Panc1 (cell line): ENCODE results near the gene SHROOM3.

Source experiments
- CTCF ChIP-seq: fragments of 450-650 bp; IDR thresholded peaks from 2 replicates; pipeline ENCODE4 v1.5.1; 2017; ENCODE audit warnings: mild to moderate bottlenecking
- POLR2AphosphoS5 ChIP-seq: IDR thresholded peaks from 2 replicates; pipeline ENCODE4 v1.6.1; 2012; ENCODE audit warnings: mild to moderate bottlenecking, low read depth, low read length, moderate library complexity
- REST ChIP-seq, 2 experiments: IDR thresholded peaks; 2 replicates each; pipeline ENCODE4 v1.6.1; 2011 to 2012; ENCODE audit warnings: low read depth in 2 of 2, control low read depth in 1 of 2, low read length in 1 of 2, mild to moderate bottlenecking in 1 of 2, moderate library complexity in 1 of 2; ENCODE audit not compliant: insufficient read depth in 1 of 2
- SIN3A ChIP-seq: IDR thresholded peaks from 2 replicates; pipeline ENCODE4 v1.6.1; 2012; ENCODE audit warnings: low read depth, mild to moderate bottlenecking, low read length, moderate library complexity, borderline replicate concordance; ENCODE audit not compliant: insufficient read depth

- TF ChIP-seq CTCF (no peak), SIN3A (no peak), REST (IDR thresholded peaks at IDR 0.05; ENCODE audit: insufficient read depth in 1 of 2, low read depth in 2 of 2, low read length in 1 of 2) (no peak), POLR2AphosphoS5 (no peak)
Observed at GRCh38 chr4:76511947-76512346, 76.9 kb downstream of the SHROOM3 start.
